H9 (cell line): ENCODE measurements around the gene SLC2A11. TPM values are rescaled to one million over a fixed set of nuclear protein-coding genes. Genes with fewer than 3 reads are reported as not detected.

Source experiments
- DNase-seq: peaks from one replicate; pipeline ENCODE4 v3.0.0-alpha.2; 2017
- H2AFZ ChIP-seq: one replicate; pipeline ENCODE4 v1.6.1; 2013; ENCODE audit warnings: mild to moderate bottlenecking, low read length, control low read depth, moderate library complexity
- H2AK5ac ChIP-seq: 2 replicates; pipeline ENCODE4 v1.6.1; 2013; ENCODE audit warnings: low read length, control low read depth, mixed read lengths; ENCODE audit not compliant: insufficient read length
- H2BK120ac ChIP-seq: one replicate; pipeline ENCODE4 v1.6.1; 2013; ENCODE audit warnings: low read depth, mild to moderate bottlenecking, low read length, control low read depth, inconsistent platforms; ENCODE audit not compliant: poor library complexity, severe bottlenecking
- H2BK12ac ChIP-seq: 2 replicates; pipeline ENCODE4 v1.6.1; 2013; ENCODE audit warnings: low read length, control low read depth, mixed read lengths, low read depth; ENCODE audit not compliant: insufficient read length
- H2BK15ac ChIP-seq: 2 replicates; pipeline ENCODE4 v1.6.1; 2013; ENCODE audit warnings: low read depth, low read length, control low read depth
- H2BK20ac ChIP-seq: one replicate; pipeline ENCODE4 v1.6.1; 2013; ENCODE audit warnings: low read depth, mild to moderate bottlenecking, low read length, control low read depth, inconsistent platforms; ENCODE audit not compliant: poor library complexity, severe bottlenecking
- H2BK5ac ChIP-seq: 2 replicates; pipeline ENCODE4 v1.6.1; 2013; ENCODE audit warnings: low read length, control low read depth, mixed read lengths; ENCODE audit not compliant: insufficient read length
- H3K14ac ChIP-seq: 2 replicates; pipeline ENCODE4 v1.6.1; 2013; ENCODE audit warnings: low read length, control low read depth; ENCODE audit not compliant: insufficient read depth
- H3K18ac ChIP-seq: 2 replicates; pipeline ENCODE4 v1.6.1; 2013; ENCODE audit warnings: low read depth, mild to moderate bottlenecking, mixed read lengths, low read length, control low read depth; ENCODE audit not compliant: insufficient read length
- H3K23ac ChIP-seq: 2 replicates; pipeline ENCODE4 v1.6.1; 2013; ENCODE audit warnings: low read length, control low read depth, mixed read lengths, low read depth; ENCODE audit not compliant: insufficient read length
- H3K23me2 ChIP-seq: 2 replicates; pipeline ENCODE4 v1.6.1; 2013; ENCODE audit warnings: low read depth, mild to moderate bottlenecking, mixed read lengths, low read length, control low read depth; ENCODE audit not compliant: insufficient read length, poor library complexity, severe bottlenecking
- H3K27ac ChIP-seq: 2 replicates; pipeline ENCODE4 v1.5.1; 2013; ENCODE audit warnings: low read length, control low read depth, mixed read lengths, low read depth; ENCODE audit not compliant: insufficient read length
- H3K27me3 ChIP-seq: 2 replicates; pipeline ENCODE4 v1.6.1; 2013; ENCODE audit warnings: low read length, control low read depth, inconsistent platforms; ENCODE audit not compliant: insufficient read depth
- H3K4ac ChIP-seq: 2 replicates; pipeline ENCODE4 v1.6.1; 2013; ENCODE audit warnings: low read depth, mild to moderate bottlenecking, control low read depth, inconsistent platforms, low read length, moderate library complexity
- H3K4me1 ChIP-seq: 2 replicates; pipeline ENCODE4 v1.6.1; 2013; ENCODE audit warnings: low read length, control low read depth, inconsistent platforms; ENCODE audit not compliant: insufficient read depth
- H3K4me2 ChIP-seq: 2 replicates; pipeline ENCODE4 v1.6.1; 2013; ENCODE audit warnings: low read length, control low read depth, mixed read lengths; ENCODE audit not compliant: insufficient read length, insufficient read depth
- H3K56ac ChIP-seq: 2 replicates; pipeline ENCODE4 v1.6.1; 2013; ENCODE audit warnings: low read depth, mild to moderate bottlenecking, mixed read lengths, low read length, control low read depth; ENCODE audit not compliant: insufficient read length
- H3K79me1 ChIP-seq: 2 replicates; pipeline ENCODE4 v1.6.1; 2013; ENCODE audit warnings: low read depth, mild to moderate bottlenecking, moderate library complexity, low read length, control low read depth, inconsistent platforms; ENCODE audit not compliant: insufficient read depth, poor library complexity, severe bottlenecking
- H3K79me2 ChIP-seq: 2 replicates; pipeline ENCODE4 v1.6.1; 2013; ENCODE audit warnings: low read length, control low read depth, inconsistent platforms; ENCODE audit not compliant: insufficient read depth
- H3K9ac ChIP-seq: 2 replicates; pipeline ENCODE4 v1.6.1; 2013; ENCODE audit warnings: low read length, control low read depth, mixed read lengths; ENCODE audit not compliant: insufficient read length; ENCODE audit errors: extremely low read depth
- H3K9me3 ChIP-seq: one replicate; pipeline ENCODE4 v1.6.1; 2013; ENCODE audit warnings: low read depth, low read length, inconsistent platforms; ENCODE audit not compliant: control insufficient read depth
- H3T11ph ChIP-seq: one replicate; pipeline ENCODE4 v1.6.1; 2013; ENCODE audit warnings: mild to moderate bottlenecking, low read length, control low read depth, inconsistent platforms
- H4K20me1 ChIP-seq: one replicate; pipeline ENCODE4 v1.6.1; 2013; ENCODE audit not compliant: control insufficient read depth, insufficient read length, insufficient read depth
- H4K5ac ChIP-seq: 2 replicates; pipeline ENCODE4 v1.6.1; 2013; ENCODE audit warnings: low read depth, mild to moderate bottlenecking, mixed read lengths, low read length, control low read depth; ENCODE audit not compliant: insufficient read length
- H4K8ac ChIP-seq: replicated peaks from 2 replicates; pipeline ENCODE4 v1.6.1; 2013; ENCODE audit warnings: low read length, control low read depth, mixed read lengths, low read depth; ENCODE audit not compliant: insufficient read length
- H4K91ac ChIP-seq: 2 replicates; pipeline ENCODE4 v1.6.1; 2013; ENCODE audit warnings: low read depth, mild to moderate bottlenecking, moderate library complexity, mixed read lengths, low read length, control low read depth; ENCODE audit not compliant: insufficient read length
- H3K27ac Mint-ChIP-seq, 3 experiments: 2 replicates in 2 of 3; 3 replicates in 1 of 3; pipeline ENCODE4 v1.8.0; 2020 to 2021; ENCODE audit warnings: mixed read lengths in 3 of 3, mild to moderate bottlenecking in 1 of 3, moderate library complexity in 1 of 3
- H3K27me3 Mint-ChIP-seq: 2 replicates; pipeline ENCODE4 v1.8.0; 2021; ENCODE audit warnings: low read depth, mild to moderate bottlenecking, moderate library complexity, mixed read lengths
- H3K36me3 Mint-ChIP-seq, 3 experiments: 2 replicates in 2 of 3; 3 replicates in 1 of 3; pipeline ENCODE4 v1.8.0; 2020 to 2021; ENCODE audit warnings: low read depth in 3 of 3, mixed read lengths in 3 of 3; ENCODE audit not compliant: insufficient read depth in 1 of 3
- H3K4me1 Mint-ChIP-seq, 2 experiments: 2 replicates each; pipeline ENCODE4 v1.8.0; 2020; ENCODE audit warnings: mixed read lengths in 2 of 2
- H3K4me3 Mint-ChIP-seq, 2 experiments: 2 replicates in 1 of 2; 3 replicates in 1 of 2; pipeline ENCODE4 v1.8.0; 2020 to 2021; ENCODE audit warnings: mild to moderate bottlenecking in 2 of 2, mixed read lengths in 2 of 2, moderate library complexity in 1 of 2
- H3K9me3 Mint-ChIP-seq, 2 experiments: 2 replicates in 1 of 2; 3 replicates in 1 of 2; pipeline ENCODE4 v1.8.0; 2020; ENCODE audit warnings: mild to moderate bottlenecking in 2 of 2, mixed read lengths in 2 of 2, moderate library complexity in 1 of 2
- CTCF ChIP-seq: fragments of 200-600 bp; sonication (generic); conservative IDR thresholded peaks from 3 replicates; pipeline ENCODE4 v1.8.0; 2021; ENCODE audit warnings: antibody characterized with exemption, mild to moderate bottlenecking
- WGBS: extraction: QIAGEN DNeasy Blood & Tissue Kit; methylation state at CpG from one replicate; pipeline ENCODE4 v1.1.7; 2013; ENCODE audit warnings: missing lambda C conversion rate, low lambda C conversion rate, mixed read lengths; ENCODE audit not compliant: insufficient read length; ENCODE audit errors: extremely low coverage; 5-methylcytosine and 5-hydroxymethylcytosine counted together
- total RNA-seq: library from RNA; stranded (reverse); gene quantifications from 2 replicates; pipeline ENCODE4 v1.2.1, GENCODE V29; 2021

The SLC2A11 gene
- total RNA-seq, 1 experiment from 2014 or later, result 15.0 TPM

GRCh38 chr22:23912293-23912903 lies 54.7 kb downstream of the SLC2A11 start:
- H3K36me3 Mint-ChIP-seq, result peaks cover 2 to 16% (median 15%) of the 10 kb centered on the region in 3 experiments; a peak in 6 of 7 replicates
- no peak overlapping the region for H3K18ac ChIP-seq
- no peak overlapping the region for H3K56ac ChIP-seq
- no CpG with 5 or more reads among the region's 9 CpGs for WGBS
- no peaks in the 10 kb centered on the region for H3K27me3 ChIP-seq
- no peaks in the 10 kb centered on the region for H3K9me3 ChIP-seq
- H4K8ac ChIP-seq, result no peak overlapping the region
- no peak overlapping the region for H3K4ac ChIP-seq
- H3K4me3 Mint-ChIP-seq, result no peak overlapping the region; a peak in 1 of 5 replicates
- H2BK5ac ChIP-seq, result no peak overlapping the region
- no peaks in the 10 kb centered on the region for H3K79me2 ChIP-seq
- H3K27ac Mint-ChIP-seq, result no peak overlapping the region
- H3K9me3 Mint-ChIP-seq, result peaks cover 5 to 16% of the 10 kb centered on the region in 2 experiments; a peak in 4 of 5 replicates
- H3K23ac ChIP-seq, result no peak overlapping the region
- no peak overlapping the region for H2BK20ac ChIP-seq
- H3K9ac ChIP-seq, result no peak overlapping the region
- H3K27ac ChIP-seq, result no peak overlapping the region
- no peak overlapping the region for H3K4me2 ChIP-seq
- H3K4me1 ChIP-seq, result 0 out of 2 replicates have a peak, but pooled peaks cover 3% of the 10 kb centered on the region
- H3K4me1 Mint-ChIP-seq, result peaks cover 39 to 44% of the 10 kb centered on the region in 2 experiments
- H2BK12ac ChIP-seq, result no peak overlapping the region
- no peak overlapping the region for H3K14ac ChIP-seq
- H2BK120ac ChIP-seq, result no peak overlapping the region
- H2AK5ac ChIP-seq, result no peak overlapping the region
- no peak overlapping the region for H4K91ac ChIP-seq
- no peak overlapping the region for H3T11ph ChIP-seq
- peaks cover 7% of the 10 kb centered on the region for H3K23me2 ChIP-seq
- H4K5ac ChIP-seq, result no peak overlapping the region
- no peak for DNase-seq
- TF ChIP-seq CTCF, result no peak
- H2AFZ ChIP-seq, result no peak overlapping the region
- no peaks in the 10 kb centered on the region for H4K20me1 ChIP-seq
- H2BK15ac ChIP-seq, result no peak overlapping the region
- no peaks in the 10 kb centered on the region for H3K27me3 Mint-ChIP-seq
- H3K79me1 ChIP-seq, result no peaks in the 10 kb centered on the region
